ENCODE data around the gene ERVH48-1.
A peak's percentile ranks its signal among the peaks of the same experiment; 100 is the strongest.
"Not testable (repeated sequence)": the region's sequence is repeated elsewhere in the genome, so short reads cannot be mapped to it uniquely, and the experiment has no call there.

The ERVH48-1 gene

GRCh38 chr21:42939582-42940413 is 14.4 kb upstream of the ERVH48-1 start:
- DNase-seq (ENCODE audit: low read depth in 2 of 2, low spot score in 1 of 2): no peak

GRCh38 chr21:42938606-42938995 is 13.2 kb upstream of the ERVH48-1 start:
- not testable (repeated sequence) for DNase-seq (ENCODE audit: low read depth in 2 of 2, low spot score in 1 of 2)

- no peak for DNase-seq (ENCODE audit: low read depth in 2 of 2, low spot score in 1 of 2)
These were observed 12.7 kb upstream of the ERVH48-1 start for GRCh38 chr21:42937960-42938605.

GRCh38 chr21:42937034-42937940 is 11.9 kb upstream of the ERVH48-1 start:
- DNase-seq (ENCODE audit: low read depth in 2 of 2, low spot score in 1 of 2): not testable (repeated sequence)

GRCh38 chr21:42936360-42936759 is 10.9 kb upstream of the ERVH48-1 start:
- not testable (repeated sequence) for DNase-seq (ENCODE audit: low read depth in 2 of 2, low spot score in 1 of 2)

GRCh38 chr21:42933973-42934372 is 8.5 kb upstream of the ERVH48-1 start:
- not testable (repeated sequence) for DNase-seq (ENCODE audit: low read depth in 2 of 2, low spot score in 1 of 2)

- not testable (repeated sequence) for DNase-seq (ENCODE audit: low read depth in 2 of 2, low spot score in 1 of 2)
These were observed 7.9 kb upstream of the ERVH48-1 start for GRCh38 chr21:42933137-42933970.

- not testable (repeated sequence) for DNase-seq (ENCODE audit: low read depth in 2 of 2, low spot score in 1 of 2)
These were observed 7.1 kb upstream of the ERVH48-1 start for GRCh38 chr21:42932378-42933136.

- DNase-seq (ENCODE audit: low read depth in 2 of 2, low spot score in 1 of 2): no peak
These were observed 6.3 kb upstream of the ERVH48-1 start for GRCh38 chr21:42931560-42932235.

- DNase-seq (ENCODE audit: low read depth in 2 of 2, low spot score in 1 of 2): no peak
These were observed 4.5 kb upstream of the ERVH48-1 start for GRCh38 chr21:42929969-42930368.

- DNase-seq (ENCODE audit: low read depth in 2 of 2, low spot score in 1 of 2): not testable (repeated sequence)
These were observed 2.2 kb upstream of the ERVH48-1 start for GRCh38 chr21:42927474-42928200.

- no peak for DNase-seq (ENCODE audit: low read depth in 2 of 2, low spot score in 1 of 2)
These were observed 1.0 kb downstream of the ERVH48-1 start for GRCh38 chr21:42924433-42924751.

- DNase-seq (ENCODE audit: low read depth in 2 of 2, low spot score in 1 of 2): peak; percentile 14 to 33
These were observed 1.6 kb downstream of the ERVH48-1 start for GRCh38 chr21:42923553-42924432.

- DNase-seq (ENCODE audit: low read depth in 2 of 2, low spot score in 1 of 2): no peak
These were observed 2.5 kb downstream of the ERVH48-1 start for GRCh38 chr21:42922918-42923317.

GRCh38 chr21:42921927-42922326 is 3.5 kb downstream of the ERVH48-1 start:
- DNase-seq (ENCODE audit: low read depth in 2 of 2, low spot score in 1 of 2): no peak

GRCh38 chr21:42918291-42918690 is 7.1 kb downstream of the ERVH48-1 start:
- DNase-seq (ENCODE audit: low read depth in 2 of 2, low spot score in 1 of 2): no peak

GRCh38 chr21:42913476-42913875 is 12.0 kb downstream of the ERVH48-1 start:
- DNase-seq (ENCODE audit: low read depth in 2 of 2, low spot score in 1 of 2): no peak

- not testable (repeated sequence) for DNase-seq (ENCODE audit: low read depth in 2 of 2, low spot score in 1 of 2)
These were observed 13.5 kb downstream of the ERVH48-1 start for GRCh38 chr21:42911920-42912319.

Data from stimulated activated CD8-positive, alpha-beta memory T cell treated with anti-CD3 and anti-CD28 coated beads, Interleukin-4, amount 100 ng/mL, for 1 hour (primary cell).